HG03103 (cell line): ENCODE results near the gene CHCHD5.
"Not testable (repeated sequence)": the region's sequence is repeated elsewhere in the genome, so short reads cannot be mapped to it uniquely, and the experiment has no call there.

Source experiments
- ATAC-seq: cut with Tn5 transposase; IDR thresholded peaks from one replicate; pipeline ENCODE4 v1.9.1; 2021; ENCODE audit warnings: low read depth; ENCODE audit not compliant: unreplicated experiment

CHCHD5 gene, protein sequence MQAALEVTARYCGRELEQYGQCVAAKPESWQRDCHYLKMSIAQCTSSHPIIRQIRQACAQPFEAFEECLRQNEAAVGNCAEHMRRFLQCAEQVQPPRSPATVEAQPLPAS

DNA sequence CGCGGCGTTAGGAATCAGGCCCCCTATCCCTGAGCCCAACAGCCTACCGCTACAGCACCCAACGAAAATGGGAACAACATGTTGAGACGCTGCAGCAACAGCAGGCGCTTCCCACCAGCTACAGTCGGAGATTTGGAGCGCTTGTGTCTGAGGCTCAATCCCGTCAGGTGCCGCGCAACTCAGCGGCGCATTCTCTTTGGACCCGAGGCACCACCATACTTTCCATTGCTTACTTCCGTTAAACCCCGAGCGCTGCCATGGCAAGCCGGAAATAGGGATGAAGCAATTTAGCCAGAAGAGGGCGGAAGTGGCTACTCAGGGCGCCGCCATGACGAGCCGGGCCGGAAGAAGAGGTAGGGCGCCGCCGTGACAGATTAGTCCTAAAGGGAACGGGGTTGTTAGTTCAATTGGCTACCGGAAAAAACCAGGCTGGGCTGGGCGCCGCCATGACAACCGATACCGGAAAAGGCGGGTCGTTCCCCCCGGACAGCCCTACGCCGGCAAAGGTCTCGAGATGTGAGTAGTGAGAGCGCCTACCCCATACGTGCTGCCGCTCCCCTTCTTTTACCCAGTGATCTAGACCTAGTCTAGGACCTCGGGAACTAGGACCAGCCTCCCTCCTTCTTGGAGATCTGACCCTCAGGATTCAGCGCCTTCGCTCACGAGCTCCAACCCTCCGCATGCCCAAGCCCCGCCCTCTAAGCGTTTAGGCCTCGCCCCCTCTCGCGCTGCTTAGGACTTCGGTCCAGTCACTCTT lies at the start of gene CHCHD5:
Gene CHCHD5, plus strand, starts transcription at position 476 of the 757 bp plus-strand sequence. Its CDS starts 39 bp downstream, at position 515.
- peak; percentile 88 for ATAC-seq

DNA sequence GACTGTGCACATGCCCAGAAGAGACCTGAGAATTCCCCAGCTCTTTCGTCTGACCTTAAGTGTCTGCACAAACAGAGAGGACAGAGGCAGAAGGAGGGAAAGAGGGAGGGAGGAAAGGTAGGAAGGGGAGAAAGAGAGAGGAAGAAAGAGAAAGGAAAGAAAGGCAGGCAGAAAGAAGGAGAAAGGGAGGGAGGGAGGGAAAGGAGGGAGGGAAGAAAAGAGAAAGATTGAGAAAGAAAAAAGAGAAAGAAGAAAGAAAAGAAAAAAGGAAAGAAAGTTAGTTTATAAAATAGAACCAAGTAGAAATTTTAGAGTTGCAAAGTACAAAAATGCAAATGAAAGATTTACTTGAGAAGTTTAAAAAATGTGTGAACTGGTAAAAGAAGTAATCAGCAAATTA lies 49.6 kb upstream of the CHCHD5 start:
- ATAC-seq = no peak

DNA sequence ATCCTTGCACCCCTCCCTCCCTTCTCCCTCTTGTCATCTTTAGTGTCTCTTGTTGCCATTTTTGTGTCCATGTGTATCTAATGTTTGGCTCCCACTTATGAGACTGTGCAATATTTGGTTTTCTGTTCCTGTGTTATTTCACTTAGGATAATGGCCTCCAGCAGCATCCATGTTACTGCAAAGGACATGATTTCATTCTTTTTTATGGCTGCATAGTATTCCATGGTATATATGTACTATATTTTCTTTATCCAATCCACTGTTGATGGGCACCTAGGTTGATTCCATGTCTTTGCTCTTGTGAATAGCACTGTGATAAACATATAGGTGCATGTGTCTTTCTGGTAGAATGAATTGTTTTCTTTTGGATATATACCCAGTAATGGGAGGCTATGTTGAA lies 47.7 kb upstream of the CHCHD5 start:
- not testable (repeated sequence) for ATAC-seq

DNA sequence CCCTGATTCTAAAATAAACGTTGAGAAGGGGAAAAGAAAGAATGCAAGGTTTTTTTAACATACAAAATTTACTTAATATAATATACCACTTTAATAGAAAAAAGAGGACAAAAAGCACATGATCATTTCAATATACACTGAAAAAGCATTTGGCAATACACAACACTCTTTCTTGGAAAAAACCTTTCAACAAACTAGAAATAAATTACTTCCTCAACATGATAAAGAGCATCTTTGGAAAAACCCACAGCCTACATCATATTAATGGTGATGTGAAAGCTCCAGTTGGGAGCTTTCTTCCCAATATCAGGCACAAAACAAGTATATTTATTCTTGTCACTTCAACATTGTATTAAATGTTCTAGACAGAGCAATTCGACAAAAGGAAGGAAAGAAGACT lies 45.1 kb upstream of the CHCHD5 start:
- ATAC-seq = no peak

DNA sequence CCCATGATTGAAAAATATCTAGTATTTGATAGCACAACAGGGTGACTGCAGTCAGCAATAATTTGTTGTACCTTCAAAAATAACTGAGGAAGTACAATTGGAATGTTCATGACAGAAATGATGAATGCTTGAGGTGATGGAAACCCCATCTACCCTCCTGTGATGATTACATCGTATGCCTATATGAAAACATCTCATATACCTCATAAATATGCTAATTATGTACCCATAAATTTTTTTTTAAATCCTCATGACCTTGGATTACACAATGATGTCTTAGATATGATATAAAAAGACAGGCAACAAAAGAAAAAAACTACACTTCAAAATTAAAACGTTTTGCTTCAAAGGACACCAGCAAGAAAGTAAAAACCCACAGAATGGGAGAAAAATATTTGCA lies 43.5 kb upstream of the CHCHD5 start:
- no peak for ATAC-seq

DNA sequence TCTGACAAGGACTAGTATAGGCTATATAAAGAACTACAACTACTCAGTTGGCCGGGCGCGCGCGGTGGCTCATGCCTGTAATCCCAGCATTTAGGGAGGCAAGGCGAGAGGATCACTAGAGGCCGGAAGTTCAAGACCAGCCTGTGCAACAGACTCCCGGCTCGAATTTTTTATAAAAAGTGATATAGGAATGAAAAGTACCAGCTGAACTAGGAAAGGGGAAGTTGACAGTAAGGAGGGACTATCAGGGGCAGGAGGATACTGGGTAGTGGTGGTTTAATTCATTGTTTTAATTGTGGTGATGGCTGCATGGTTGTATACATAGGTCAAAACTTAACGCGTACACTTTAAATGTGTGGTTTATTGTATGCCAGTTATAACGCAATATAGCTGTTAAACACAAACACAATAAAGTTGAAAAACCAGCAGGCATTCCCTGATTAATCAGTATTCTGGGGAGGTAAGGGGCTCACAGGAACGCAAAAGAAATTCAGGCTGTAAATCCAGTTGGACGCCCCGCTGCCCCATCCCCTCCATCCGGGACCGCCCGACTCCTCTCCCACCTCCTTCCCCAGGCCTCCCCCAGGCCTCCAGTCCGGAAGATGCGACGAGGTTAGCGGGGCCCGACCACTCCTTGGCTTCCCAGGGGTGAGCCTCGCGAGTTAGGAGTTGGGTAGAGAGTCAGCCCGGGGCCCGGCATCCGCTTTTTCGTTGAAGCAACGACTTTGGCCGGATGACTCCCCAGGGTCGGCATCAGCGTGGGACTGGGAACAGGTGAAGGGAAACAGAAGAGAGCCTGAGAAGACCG lies 42.9 kb upstream of the CHCHD5 start:
- peak; percentile 44 for ATAC-seq

DNA sequence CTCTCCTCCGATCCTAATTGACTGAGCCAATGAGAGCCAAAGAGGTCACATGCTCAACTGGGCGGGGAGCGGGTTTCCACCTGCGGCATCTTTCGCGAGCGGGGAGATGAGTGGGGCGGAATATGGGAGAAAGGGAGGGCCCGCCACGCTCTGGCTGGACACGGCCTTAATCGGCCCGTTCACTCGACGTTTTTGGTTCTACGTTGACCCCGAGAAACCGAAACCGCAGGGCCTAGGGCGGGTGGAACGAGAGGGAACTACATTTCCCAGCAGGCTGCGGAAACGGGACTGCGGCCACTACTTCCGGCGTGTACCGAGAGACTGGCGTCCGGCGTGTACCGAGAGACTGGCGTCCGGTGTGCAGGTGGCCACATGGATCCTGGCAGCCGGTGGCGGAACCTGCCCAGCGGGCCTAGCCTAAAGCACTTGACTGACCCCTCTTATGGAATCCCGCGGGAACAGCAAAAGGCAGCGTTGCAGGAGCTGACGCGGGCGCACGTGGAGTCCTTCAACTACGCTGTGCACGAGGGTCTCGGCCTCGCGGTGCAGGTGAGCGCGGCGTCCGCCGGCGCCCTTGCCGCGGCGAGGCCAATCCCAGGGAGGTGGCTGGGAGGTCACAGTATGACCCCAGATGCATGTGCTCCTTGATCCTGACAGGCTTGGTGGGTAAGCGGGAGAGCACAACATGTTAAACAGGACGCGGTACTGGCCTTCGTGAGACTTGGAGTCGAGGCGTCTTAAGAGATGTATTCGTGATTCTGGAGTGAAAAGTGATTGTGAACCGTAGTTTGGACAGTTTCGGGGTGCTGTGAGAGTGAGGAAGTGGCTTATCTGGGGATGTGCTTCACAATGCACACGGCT lies 42.1 kb upstream of the CHCHD5 start, which contains the start of gene POLR1B:
Gene POLR1B, plus strand, starts transcription at position 343 of the 861 bp plus-strand sequence. Its CDS starts 30 bp downstream, at position 373.
- ATAC-seq = peak; percentile 62

DNA sequence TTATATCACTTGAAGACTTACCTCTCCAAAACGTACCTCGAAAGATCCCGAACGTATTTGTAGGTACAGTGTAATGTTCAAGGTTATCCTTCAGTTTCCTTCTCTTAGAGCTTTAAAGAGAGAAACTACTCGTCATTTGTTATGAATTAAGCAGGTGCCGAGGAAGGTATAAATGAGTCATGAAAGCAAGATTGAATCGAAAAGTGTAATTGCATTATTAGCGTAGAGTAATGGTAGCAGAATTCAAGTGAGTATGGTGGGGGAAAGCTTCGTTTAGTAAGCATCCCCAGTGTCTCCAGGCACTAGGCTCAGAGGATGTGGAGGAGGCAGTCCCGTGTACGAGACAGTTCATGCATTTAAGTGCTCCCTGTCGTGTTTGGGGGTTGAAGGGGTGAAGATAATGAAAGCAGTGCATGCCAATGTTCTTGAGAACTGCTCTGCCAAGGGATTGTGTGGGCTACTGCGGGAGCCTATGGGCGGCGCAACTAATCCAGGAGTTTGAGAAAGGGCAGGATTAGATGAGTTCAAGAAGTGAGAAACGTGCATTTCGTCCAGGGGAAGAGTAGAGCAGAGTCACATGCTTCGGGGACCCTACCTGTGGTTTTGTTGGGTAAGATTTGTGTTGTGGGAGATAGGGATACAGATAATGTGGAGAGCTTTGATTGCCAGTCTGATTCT lies 41.3 kb upstream of the CHCHD5 start:
- no peak for ATAC-seq

DNA sequence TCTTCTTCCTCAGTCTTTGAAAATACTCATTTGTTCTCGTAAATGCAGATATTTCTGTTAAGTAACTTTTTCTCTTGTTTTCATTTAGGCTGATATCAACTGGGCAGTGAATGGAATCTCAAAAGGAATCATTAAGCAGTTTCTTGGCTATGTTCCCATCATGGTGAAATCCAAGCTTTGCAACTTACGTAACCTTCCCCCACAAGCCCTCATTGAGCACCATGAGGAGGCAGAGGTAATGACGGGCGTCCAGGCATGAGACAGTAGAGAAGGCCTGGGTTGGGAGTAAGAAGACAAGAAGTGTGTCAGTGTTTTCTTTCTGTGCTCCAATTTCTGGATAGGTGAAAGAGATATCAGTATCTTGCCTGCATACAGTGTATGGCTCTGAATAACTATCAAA lies 37.1 kb upstream of the CHCHD5 start:
- ATAC-seq = no peak

DNA sequence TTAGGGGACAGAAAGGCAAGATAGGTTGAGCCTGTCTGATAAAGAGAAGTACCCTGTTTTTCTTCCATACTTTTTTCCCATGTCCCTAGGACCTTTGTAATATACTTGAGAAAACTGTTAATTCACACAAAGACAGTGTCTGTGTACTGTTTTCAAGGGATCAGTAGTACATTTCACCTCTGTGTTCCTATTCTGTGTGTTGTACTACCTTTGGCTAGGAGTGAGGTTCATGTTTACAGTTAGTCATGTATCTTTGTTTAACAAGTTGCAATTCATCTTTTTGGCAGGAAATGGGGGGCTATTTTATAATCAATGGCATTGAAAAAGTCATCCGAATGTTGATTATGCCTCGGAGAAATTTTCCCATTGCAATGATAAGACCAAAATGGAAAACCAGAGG lies 35.4 kb upstream of the CHCHD5 start:
- no peak for ATAC-seq

DNA sequence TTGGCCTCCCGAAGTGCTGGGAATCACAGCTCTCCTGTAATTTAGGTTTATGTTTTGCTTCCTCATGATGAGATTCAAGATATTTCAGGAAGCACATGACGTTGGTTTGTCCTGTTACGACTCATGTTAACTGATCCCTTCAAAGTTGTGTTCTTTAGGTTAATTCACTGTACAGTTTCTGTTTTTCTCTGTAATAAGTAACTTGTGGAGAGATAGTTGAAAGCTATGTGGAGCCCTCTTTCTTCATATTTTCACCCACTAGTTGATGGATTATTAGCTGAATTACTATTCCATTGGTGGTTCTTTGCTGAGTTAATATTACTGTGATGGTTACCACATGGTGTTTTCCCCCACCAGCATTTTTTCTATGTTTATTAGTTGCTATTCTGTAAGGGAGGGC lies 18.3 kb upstream of the CHCHD5 start:
- no peak for ATAC-seq

DNA sequence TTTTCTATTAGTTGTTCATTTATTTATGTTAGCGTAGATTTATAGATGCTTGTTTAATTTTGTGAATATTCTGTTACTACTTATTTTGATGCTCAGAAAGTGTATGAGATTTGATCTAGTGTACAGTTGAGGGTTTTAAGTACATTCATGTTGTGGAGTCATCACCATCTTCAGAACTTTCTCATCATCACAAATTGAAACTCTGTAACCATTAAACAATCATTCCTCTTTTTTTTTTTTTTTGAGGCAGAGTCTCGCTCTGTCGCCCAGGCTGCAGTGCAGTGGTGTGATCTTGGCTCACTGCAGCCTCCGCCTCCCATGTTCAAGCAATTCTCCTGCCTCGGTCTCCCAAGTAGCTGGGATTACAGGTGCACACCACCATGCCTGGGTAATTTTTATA lies 17.9 kb upstream of the CHCHD5 start:
- not testable (repeated sequence) for ATAC-seq

DNA sequence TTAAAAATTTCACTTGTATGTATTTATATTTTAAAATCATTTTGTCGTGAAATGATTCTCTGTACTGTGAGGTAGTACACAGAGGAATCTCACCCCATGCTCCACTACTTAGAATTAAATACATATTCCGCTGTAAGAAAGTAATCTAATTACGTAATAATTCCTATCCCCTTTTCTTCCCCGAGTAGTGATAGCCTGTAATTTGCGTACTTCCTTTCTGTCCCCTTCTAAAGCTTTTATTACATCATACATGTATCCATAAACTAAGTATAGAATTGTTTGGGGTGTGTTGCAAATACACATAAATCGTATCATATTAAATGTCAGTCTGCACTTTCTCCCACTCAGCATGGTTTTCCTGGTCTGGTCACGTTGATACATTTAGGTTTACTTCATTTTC lies 12.4 kb upstream of the CHCHD5 start:
- ATAC-seq = no peak

DNA sequence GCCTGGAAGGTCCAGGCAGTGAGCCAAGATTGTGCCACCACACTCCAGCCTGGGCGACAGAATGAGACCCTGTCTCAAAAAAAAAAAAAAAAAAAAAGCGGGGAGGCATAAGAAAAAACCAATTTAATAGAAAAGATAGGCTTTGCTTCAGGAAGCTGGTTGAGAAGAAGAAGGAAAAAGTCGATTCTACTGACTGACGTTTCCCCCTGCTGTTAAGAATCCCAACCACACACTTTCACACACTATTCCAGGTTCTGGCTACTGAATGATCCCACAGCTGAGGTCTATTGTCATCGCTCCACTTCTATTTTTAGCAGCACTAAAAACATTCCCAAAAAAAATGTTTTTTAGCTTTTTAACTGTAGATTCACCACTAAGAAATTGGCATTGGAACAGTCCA lies 6.7 kb upstream of the CHCHD5 start:
- no peak for ATAC-seq

DNA sequence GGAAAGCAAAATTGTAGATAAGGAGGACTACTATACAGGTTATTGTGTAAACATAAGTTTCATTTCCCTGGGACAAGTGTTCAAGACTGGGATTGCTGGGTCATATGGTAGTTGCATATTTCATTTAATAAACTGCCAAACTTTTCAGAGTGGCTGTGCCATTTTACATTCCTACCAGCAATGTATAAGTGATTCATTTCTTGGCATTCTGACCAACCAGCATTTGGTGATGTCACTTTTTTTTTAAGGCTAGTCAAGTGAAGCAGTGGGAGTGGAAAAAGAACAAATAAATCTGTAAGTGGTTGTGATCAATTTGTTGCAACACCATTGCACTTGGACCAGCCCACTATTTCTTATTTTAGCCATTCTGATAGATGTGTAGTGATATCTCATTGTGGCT lies 5.2 kb upstream of the CHCHD5 start:
- no peak for ATAC-seq

DNA sequence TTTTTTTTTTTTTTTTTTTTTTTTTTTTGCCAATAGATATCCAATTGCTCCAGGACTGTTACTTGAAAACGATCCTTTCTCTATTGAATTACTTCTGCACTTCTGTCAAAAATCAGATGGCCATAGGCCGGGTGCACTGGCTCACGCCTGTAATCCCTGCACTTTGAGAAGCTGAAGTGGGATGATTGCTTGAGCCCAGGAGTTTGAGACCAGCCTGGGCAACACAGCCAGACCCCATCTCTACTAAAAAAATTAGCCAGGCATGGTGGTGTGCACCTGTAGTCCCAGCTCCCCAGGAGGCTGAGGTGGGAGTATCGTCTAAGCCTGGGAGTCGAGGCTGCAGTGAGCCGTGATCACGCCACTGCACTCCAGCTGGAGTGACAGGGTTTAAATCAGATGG lies 4.3 kb upstream of the CHCHD5 start:
- ATAC-seq = no peak

DNA sequence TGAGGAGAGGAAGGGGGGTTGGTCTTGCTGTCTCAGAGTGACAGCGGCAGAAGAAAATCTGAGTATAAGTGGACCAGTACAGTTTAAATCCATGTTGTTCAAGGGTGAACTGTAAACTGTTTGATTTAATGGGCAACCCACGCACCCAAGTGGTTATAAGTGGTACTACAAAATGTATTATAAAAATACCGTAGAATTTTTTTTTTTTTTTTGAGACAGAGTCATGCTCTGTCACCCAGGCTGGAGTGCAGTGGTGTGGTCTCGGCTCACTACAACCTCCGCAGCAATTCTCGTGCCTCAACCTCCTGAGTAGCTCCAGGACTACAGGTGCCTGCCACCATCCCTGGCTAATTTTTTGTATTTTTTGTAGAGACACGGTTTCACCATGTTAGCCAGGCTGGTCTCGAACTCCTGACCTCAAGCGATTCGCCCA lies 2.1 kb upstream of the CHCHD5 start:
- no peak for ATAC-seq

DNA sequence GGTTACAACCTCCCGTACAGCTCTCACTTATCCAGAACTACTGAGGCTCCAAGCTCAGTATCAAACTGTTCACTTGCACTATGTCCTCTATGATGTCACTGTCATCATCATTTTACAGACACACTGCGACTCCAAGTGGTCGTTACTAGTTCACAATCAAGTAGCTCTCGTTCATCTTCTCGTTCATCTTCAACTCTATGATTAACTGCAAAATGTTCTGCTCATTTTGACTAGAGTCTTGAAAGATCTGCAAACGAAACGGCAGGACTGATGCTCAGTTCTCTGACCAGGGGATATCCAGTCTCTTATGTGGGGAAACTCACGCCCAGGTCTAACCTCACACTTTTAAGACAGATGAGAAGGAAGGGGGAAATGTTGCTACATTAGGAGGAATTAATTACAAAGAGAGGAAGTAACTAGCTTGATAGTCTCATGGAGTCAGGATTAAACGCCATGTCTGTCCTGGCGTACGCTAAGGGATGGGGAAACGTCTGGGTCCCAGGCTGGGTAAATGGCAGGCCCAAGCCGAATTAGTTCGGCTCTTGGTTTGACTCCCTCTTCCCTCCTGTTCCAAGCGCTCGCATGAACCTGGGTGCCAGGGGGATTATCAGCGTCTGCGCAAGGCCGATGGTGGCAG lies 794 bp upstream of the CHCHD5 start:
- no peak for ATAC-seq

DNA sequence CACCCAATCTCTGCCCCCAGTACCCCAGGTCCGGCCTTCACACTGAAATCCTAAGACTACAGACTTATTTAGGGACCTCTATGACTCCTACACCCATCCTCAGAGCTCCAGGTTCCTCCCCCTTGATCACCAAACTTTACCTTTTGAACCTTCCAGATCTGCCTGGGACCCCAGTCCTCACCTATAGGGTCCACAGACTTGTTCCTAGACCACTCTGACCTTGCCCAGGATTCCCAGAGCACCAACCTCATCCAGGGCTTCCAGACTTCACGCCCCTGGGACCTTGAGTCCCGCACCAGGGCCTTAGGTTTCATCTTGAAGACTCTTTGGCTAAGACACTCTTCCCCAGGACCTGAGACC lies 462 bp downstream of the CHCHD5 start:
- no peak for ATAC-seq

DNA sequence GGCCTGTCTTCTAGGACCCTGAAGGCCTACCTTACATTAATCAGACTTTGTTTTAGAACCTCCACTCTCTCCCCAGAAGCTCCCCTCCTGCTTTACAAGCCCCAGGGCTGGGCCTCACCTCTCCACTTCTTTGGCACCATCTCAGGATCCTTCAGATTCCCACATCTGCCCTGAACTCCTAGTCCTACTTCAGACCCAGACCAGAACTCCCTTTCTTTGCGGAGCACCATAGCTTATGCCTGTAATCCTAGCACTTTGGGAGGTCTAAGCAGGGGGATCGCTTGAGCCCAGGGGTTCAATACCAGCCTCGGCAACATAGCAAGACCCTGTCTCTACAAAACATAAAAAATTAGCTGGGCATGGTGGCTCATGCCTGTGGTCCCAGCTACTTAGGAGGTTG lies 991 bp downstream of the CHCHD5 start:
- no peak for ATAC-seq
